Gastroesophageal sphincter (tissue), 4 donors: ENCODE data around the gene BCAS3. TPM values are rescaled to one million over a fixed set of nuclear protein-coding genes. Genes with fewer than 3 reads are reported as not detected.

Source experiments
- ATAC-seq: fragments of 150-250 bp; one replicate; pipeline ENCODE4 v1.9.1; 2016; ENCODE audit warnings: mild to moderate bottlenecking, moderate library complexity
- H3K27ac ChIP-seq, 4 donors: fragments of 200-600 bp; sonication (generic) in 3 of 4; 1 replicate in 3 of 4; 2 replicates in 1 of 4; pipeline ENCODE4 v1.5.1; 2016 to 2019
- H3K27me3 ChIP-seq: fragments of 200-600 bp; sonication (generic); one replicate; pipeline ENCODE4 v1.5.1; 2019
- H3K36me3 ChIP-seq, 2 donors: fragments of 200-600 bp; sonication (generic); one replicate each; pipeline ENCODE4 v1.5.1; 2019; ENCODE audit warnings: control low read depth in 1 of 2
- H3K4me1 ChIP-seq, 3 donors: fragments of 200-600 bp; sonication (generic); 1 replicate in 2 of 3; 2 replicates in 1 of 3; pipeline ENCODE4 v1.5.1; 2016 to 2019; ENCODE audit warnings: control low read depth in 2 of 3
- H3K4me3 ChIP-seq, 2 donors: fragments of 200-600 bp; sonication (generic); one replicate each; pipeline ENCODE4 v1.5.1; 2019; ENCODE audit warnings: mild to moderate bottlenecking in 1 of 2, moderate library complexity in 1 of 2
- H3K9me3 ChIP-seq, 3 donors: fragments of 200-600 bp; sonication (generic); one replicate each; pipeline ENCODE4 v1.5.1; 2017 to 2019; ENCODE audit warnings: control low read depth in 2 of 3
- CTCF ChIP-seq, 4 experiments: fragments of 200-600 bp in 2 of 4; fragments of 450-650 bp in 2 of 4; sonication (generic) in 1 of 4; IDR thresholded peaks; one replicate each; pipeline ENCODE4 v1.5.1; 2017 to 2019; ENCODE audit warnings: antibody characterized with exemption in 4 of 4, mild to moderate bottlenecking in 2 of 4, moderate library complexity in 2 of 4
- EP300 ChIP-seq: sonication (generic); formaldehyde crosslinking; IDR thresholded peaks from one replicate; pipeline ENCODE4 v1.6.1; 2017; ENCODE audit warnings: antibody characterized with exemption, mild to moderate bottlenecking
- POLR2A ChIP-seq, 2 donors: fragments of 450-650 bp; IDR thresholded peaks; one replicate each; pipeline ENCODE4 v1.6.1; 2017; ENCODE audit warnings: antibody characterized with exemption in 2 of 2, mild to moderate bottlenecking in 2 of 2, moderate library complexity in 1 of 2
- POLR2AphosphoS5 ChIP-seq: sonication (generic); formaldehyde crosslinking; IDR thresholded peaks from one replicate; pipeline ENCODE4 v1.6.1; 2017; ENCODE audit warnings: antibody characterized with exemption
- WGBS, 2 donors: methylation state at CpG; one replicate each; pipeline ENCODE4 v1.1.5; 2018; ENCODE audit warnings: low coverage in 1 of 2; 5-methylcytosine and 5-hydroxymethylcytosine counted together
- small RNA-seq, 4 donors: library from RNA; depleted of rRNA; stranded (forward); fragments of <200 nt; gene quantifications; one replicate each; pipeline ENCODE3, GENCODE V24; 2016
- total RNA-seq, 4 donors: library from RNA; depleted of rRNA; stranded (reverse); fragments of >200 nt; gene quantifications; one replicate each; pipeline ENCODE4 v1.1.0, GENCODE V29; 2016

Gene BCAS3
- total RNA-seq, 4 donors from 2014 or later: 18.8 to 37.0 (median 34.5) TPM

GRCh38 chr17:61442136-61442775 lies 764.6 kb downstream of the BCAS3 start:
- H3K36me3 ChIP-seq: no peaks in the 10 kb centered on the region
- H3K4me3 ChIP-seq: no peak overlapping the region
- H3K27me3 ChIP-seq: peaks cover 26% of the 10 kb centered on the region
- WGBS, 2 donors: 62 to 64% methylated on average over 2 to 4 of the region's 4 CpGs
- no peak overlapping the region for H3K27ac ChIP-seq
- H3K4me1 ChIP-seq: no peaks in the 10 kb centered on the region
- no peak for TF ChIP-seq POLR2AphosphoS5
- no peak for TF ChIP-seq POLR2A (IDR thresholded peaks at IDR 0.05)
- TF ChIP-seq CTCF (IDR thresholded peaks at IDR 0.05): no peak
- no peak for TF ChIP-seq EP300
- ATAC-seq: no peak
- H3K9me3 ChIP-seq: peaks cover 0 to 12% (median 0%) of the 10 kb centered on the region in 3 donors

Small RNAs within 50 kb of the gene (small RNA-seq; reads per million reads assigned to genes)
- gene RF00019 (0 reads per million in 4 donors), gene RN7SL448P (0 reads per million in 4 donors), gene RN7SL606P (0 reads per million in 4 donors), gene RNU6-623P (0 reads per million in 4 donors)

Other genes with a start within 250 kb of the BCAS3 start
- 10 to 100 TPM; 30.0 to 39.2 (median 34.4) TPM for gene APPBP2, start 151.6 kb upstream of the BCAS3 start, total RNA-seq
- gene PPM1D, start 77.7 kb upstream of the BCAS3 start, total RNA-seq: 10 to 100 TPM; 10.1 to 17.3 (median 12.3) TPM